GM19452 (cell line): ENCODE data around the gene PIEZO1.
A peak's percentile ranks its signal among the peaks of the same experiment; 100 is the strongest.

Experiments used
- ATAC-seq: cut with Tn5 transposase; IDR thresholded peaks from one replicate; pipeline ENCODE4 v1.9.1; 2021; ENCODE audit not compliant: unreplicated experiment

PIEZO1 gene

GRCh38 chr16:88706965-88707826 lies 77.8 kb downstream of the PIEZO1 start:
- no peak for ATAC-seq

- ATAC-seq = peak; percentile 57
Measured at GRCh38 chr16:88706229-88706964, 78.6 kb downstream of the PIEZO1 start, which contains the start of the genes CTU2 and RNF166. Gene CTU2 (plus strand): TSS chr16:88706503. CDS start chr16:88706531, 28 bp downstream. Gene RNF166 (minus strand): TSS chr16:88706408. CDS start chr16:88706325, 83 bp downstream.

- ATAC-seq = peak; percentile 15
Measured at GRCh38 chr16:88705801-88706228, 79.2 kb downstream of the PIEZO1 start.

GRCh38 chr16:88705076-88705684 lies 79.8 kb downstream of the PIEZO1 start:
- no peak for ATAC-seq

- no peak for ATAC-seq
Measured at GRCh38 chr16:88703486-88704309, 81.3 kb downstream of the PIEZO1 start.

- ATAC-seq = no peak
Measured at GRCh38 chr16:88702371-88703210, 82.4 kb downstream of the PIEZO1 start.

GRCh38 chr16:88701581-88702370 lies 83.2 kb downstream of the PIEZO1 start:
- no peak for ATAC-seq

- ATAC-seq = peak; percentile 64
Measured at GRCh38 chr16:88700636-88701482, 84.2 kb downstream of the PIEZO1 start.

- no peak for ATAC-seq
Measured at GRCh38 chr16:88700322-88700635, 84.7 kb downstream of the PIEZO1 start.

- ATAC-seq = no peak
Measured at GRCh38 chr16:88699180-88699579, 85.8 kb downstream of the PIEZO1 start.

GRCh38 chr16:88698646-88699045 lies 86.4 kb downstream of the PIEZO1 start:
- no peak for ATAC-seq

- no peak for ATAC-seq
Measured at GRCh38 chr16:88697831-88698615, 87.0 kb downstream of the PIEZO1 start.

GRCh38 chr16:88697116-88697830 lies 87.7 kb downstream of the PIEZO1 start:
- ATAC-seq = no peak

GRCh38 chr16:88696441-88696840 lies 88.6 kb downstream of the PIEZO1 start:
- ATAC-seq = no peak

- ATAC-seq = no peak
Measured at GRCh38 chr16:88695753-88696152, 89.3 kb downstream of the PIEZO1 start.

- ATAC-seq = no peak
Measured at GRCh38 chr16:88695218-88695617, 89.8 kb downstream of the PIEZO1 start.
